Measurements from ENCODE around the gene CENPT. TPM values are rescaled to one million over a fixed set of nuclear protein-coding genes. Genes with fewer than 3 reads are reported as not detected.

CENPT gene
- 20.2 and 23.8 TPM in 2 replicates for total RNA-seq

DNA sequence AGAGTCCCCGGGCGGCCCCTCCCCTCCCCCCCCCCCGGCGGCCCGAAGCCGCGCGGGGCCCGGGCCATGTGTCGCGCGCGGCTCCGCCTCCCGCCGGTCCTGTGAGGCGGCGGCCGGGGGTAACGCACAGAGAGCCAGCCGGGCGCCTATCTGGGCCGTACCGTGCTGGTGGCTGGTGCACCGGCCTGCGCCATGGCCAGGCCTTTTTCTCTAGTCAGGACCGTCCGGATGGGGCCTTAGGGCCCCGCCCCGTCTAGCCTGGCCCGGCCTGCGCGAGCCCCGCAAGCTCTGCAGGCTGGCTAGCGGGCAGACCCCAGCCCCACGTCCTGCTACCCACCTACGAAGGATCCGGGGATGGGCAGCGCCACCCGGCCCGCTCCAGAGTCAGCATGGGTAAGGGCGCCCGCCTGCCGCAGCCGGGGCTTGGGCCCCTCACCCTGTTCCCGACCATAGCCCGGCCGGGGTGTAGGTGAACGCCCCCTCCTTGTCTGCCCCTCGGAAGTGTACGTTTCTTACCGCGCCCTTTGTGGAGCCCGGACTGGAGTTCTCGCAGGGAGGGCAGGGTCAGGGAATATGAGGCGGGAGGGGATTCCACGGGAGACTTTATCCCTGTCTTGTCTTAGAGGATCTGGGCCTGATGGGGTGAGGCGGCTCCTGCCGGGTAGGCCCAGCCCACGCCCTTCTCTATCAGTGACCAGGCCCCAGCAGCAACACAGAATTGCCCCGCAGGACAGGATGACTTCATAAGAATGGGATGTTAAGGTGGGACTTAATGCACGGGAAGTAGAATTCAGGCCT, at the start of gene CENPT:
CENPT (minus strand) TSS at position 630 of the 798 bp plus-strand sequence. CDS start 13,834 bp downstream, outside the sequence.

GRCh38 chr16:67892899-67893742, 45.6 kb upstream of the CENPT start, which contains the start of gene PSKH1:
Gene PSKH1 (plus strand): TSS chr16:67893254. CDS start chr16:67908750, 15,496 bp downstream.

DNA sequence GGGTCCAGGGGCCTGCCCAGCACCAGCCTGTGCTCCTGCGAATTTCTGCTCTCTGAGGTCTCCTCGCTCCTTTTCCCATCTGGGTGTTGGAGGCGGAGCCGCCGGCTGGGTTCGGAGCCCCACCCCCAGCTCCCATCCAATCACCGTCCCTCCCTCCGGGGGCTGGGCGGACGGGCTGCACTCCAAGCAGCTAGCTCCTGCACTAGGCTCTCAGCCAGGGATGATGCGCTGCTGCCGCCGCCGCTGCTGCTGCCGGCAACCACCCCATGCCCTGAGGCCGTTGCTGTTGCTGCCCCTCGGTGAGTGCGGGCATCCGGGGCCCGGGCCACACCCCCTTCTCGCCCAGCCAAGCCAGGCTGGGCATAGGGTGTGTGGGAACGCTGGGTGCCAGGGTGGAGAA, 37.2 kb upstream of the CENPT start, which contains the start of gene NRN1L:
NRN1L (plus strand) TSS at position 202 of the 400 bp plus-strand sequence; CDS start at position 221, 19 bp downstream.

DNA sequence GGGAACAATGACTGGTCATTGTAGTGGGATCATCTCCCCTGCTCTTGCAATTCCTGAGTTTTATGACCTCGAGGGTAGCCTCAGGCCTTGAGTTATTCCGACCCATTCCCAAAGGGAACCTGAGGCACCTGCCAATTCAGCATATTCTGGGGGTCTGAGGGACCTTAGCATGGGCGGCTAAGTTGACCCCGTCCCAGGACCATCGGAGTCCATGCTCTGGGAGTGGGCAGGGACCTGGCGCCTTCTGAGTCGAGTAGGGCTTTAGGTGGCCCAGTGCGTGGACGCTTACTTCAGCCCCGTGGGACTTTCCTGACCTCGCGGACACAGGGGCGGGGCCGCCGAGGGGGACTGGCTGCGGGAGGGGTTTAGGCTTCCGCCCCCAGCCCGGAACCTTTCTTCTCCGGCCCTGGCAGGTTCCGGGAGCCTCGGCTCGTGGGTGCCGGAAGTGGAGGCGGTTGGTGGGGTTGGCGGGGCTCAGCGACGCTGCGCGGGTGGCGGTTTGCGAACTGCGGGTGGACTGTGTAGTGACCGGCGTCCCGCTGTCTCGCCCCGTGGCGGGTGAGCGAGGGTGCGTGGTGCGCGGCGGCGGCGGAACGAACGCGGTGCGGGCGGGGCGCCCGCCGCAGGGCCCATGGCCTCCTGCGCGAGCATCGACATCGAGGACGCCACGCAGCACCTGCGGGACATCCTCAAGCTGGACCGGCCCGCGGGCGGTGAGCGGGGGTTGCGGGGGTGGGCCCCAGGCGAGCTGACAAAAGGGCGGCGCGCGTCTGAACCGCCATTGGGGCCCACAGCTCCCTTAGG, 25.3 kb upstream of the CENPT start, which contains the start of gene EDC4:
EDC4 (plus strand) TSS at position 422 of the 804 bp plus-strand sequence; CDS start at position 632, 210 bp downstream.

DNA sequence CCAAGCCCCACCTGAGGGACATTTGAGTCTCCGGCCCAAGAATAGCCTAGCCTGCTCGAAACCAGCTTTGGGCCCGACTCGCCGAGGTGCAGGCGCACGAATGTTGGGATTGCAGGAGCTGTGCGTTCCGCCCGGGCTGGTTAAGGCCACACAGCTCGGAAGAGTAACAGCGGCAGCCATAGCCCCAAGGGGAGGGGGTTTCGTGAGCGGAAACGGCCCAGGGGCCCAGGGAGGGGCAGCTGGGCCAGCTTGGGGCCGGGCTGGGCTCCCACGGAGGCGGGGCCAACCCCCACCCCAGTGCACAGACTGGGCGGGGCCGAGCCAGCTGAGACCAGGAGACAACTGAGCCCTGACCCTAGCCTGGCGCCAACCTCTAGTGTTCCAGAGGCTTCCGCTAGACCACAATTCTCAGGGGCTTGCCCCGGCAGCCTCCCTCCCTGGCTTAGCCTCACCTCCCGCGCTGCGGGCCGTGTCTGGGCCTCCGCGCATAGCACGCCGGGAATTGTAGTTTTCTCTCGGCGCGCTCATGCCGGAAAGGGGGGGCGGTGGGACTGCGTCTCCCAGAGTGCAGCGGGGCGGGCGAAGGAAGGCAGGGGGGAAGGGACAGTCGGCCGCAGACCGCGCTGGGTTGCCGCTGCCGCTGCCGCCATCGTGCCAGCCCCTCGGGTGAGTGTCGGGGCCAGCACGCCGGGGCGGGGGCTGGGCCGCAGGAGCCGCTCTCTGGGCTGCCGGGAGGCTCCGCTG, 1.0 kb downstream of the CENPT start, which contains the start of gene NUTF2:
NUTF2 (plus strand) TSS at position 614 of the 744 bp plus-strand sequence. CDS start 18,198 bp downstream, outside the sequence.

DNA sequence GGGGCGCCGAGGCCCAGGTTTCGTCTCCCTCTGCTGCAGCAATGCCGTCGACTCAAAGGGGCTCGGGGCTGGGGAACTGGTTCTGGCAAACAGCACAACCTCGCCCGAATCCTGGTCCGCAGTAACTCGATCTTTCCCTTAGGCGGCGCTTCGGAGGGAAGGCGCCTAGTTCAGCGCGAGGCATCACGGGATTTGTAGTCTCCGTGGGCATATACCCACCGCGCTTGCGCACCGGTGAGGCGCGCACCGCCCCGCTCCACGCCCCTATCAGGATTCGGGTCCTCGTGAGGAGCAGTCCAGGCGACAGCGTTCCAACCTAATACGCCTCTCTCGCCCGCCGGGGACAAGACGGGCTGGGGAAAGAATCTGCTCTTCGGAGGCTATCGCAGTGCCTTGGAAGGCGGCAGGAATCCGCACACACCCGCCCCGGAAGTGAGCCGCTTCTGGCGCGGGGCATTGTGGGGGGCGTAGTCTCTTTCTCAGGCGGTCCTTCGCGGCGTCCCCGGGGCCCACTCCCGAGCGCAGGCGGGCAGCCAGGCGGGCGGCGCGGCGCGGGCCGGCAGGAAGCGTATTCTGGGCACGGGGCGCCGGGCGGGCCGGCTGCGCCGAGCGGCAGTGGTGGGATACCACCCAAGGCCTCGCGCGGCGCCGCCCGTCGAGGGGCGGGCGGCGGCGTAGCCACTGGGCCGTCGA, 5.5 kb downstream of the CENPT start, which contains the start of gene THAP11:
THAP11 (plus strand) TSS at position 505 of the 693 bp plus-strand sequence. CDS start 235 bp downstream, outside the sequence.

GRCh38 chr16:67806428-67807147, 40.9 kb downstream of the CENPT start, which contains the start of the genes RANBP10 and TSNAXIP1:
Gene RANBP10 (minus strand): TSS chr16:67806560. CDS start chr16:67806536, 24 bp downstream.
Gene TSNAXIP1 (plus strand): TSS chr16:67806889. CDS start chr16:67807150, 261 bp downstream.

Other genes starting within 250 kb of the CENPT start
- gene CARMIL2, start 202.5 kb downstream of the CENPT start, total RNA-seq = 0.23 and 0.49 TPM in 2 replicates
- 38.0 and 42.5 TPM in 2 replicates for gene ACD, start 187.4 kb downstream of the CENPT start, total RNA-seq
- gene PARD6A, start 186.7 kb downstream of the CENPT start, total RNA-seq = 3.8 and 3.9 TPM in 2 replicates
- 14.0 and 20.3 TPM in 2 replicates for gene ENKD1, start 180.9 kb downstream of the CENPT start, total RNA-seq
- 1.5 and 2.3 TPM in 2 replicates for gene C16orf86, start 180.9 kb downstream of the CENPT start, total RNA-seq
- gene GFOD2, start 128.4 kb downstream of the CENPT start, total RNA-seq = 20.0 and 23.6 TPM in 2 replicates
- gene RANBP10, start 41.1 kb downstream of the CENPT start, total RNA-seq = 4.1 and 5.0 TPM in 2 replicates
- gene TSNAXIP1, start 40.8 kb downstream of the CENPT start, total RNA-seq = 0.07 and 0.09 TPM in 2 replicates
- gene THAP11, start 5.4 kb downstream of the CENPT start, total RNA-seq = 38.4 and 46.5 TPM in 2 replicates
- gene NUTF2, start 760 bp downstream of the CENPT start, total RNA-seq = 128 and 387 TPM in 2 replicates
- 46.6 and 50.2 TPM in 2 replicates for gene EDC4, start 25.4 kb upstream of the CENPT start, total RNA-seq
- gene NRN1L, start 37.2 kb upstream of the CENPT start, total RNA-seq = 0.60 TPM in 1 of 2 replicates, not detected in the other
- 6.4 and 10.9 TPM in 2 replicates for gene PSKH1, start 45.6 kb upstream of the CENPT start, total RNA-seq
- 1.5 TPM in 1 of 2 replicates, not detected in the other for gene CTRL, start 84.2 kb upstream of the CENPT start, total RNA-seq
- 18.6 and 25.6 TPM in 2 replicates for gene PSMB10, start 89.2 kb upstream of the CENPT start, total RNA-seq
- 3.4 and 7.1 TPM in 2 replicates for gene LCAT, start 96.4 kb upstream of the CENPT start, total RNA-seq
- 34.3 and 43.0 TPM in 2 replicates for gene SLC12A4, start 120.9 kb upstream of the CENPT start, total RNA-seq
- not detected in 2 replicates for gene DPEP3, start 132.8 kb upstream of the CENPT start, total RNA-seq
- gene DPEP2, start 151.8 kb upstream of the CENPT start, total RNA-seq = not detected in 2 replicates
- not detected in 2 replicates for gene DPEP2NB, start 168.2 kb upstream of the CENPT start, total RNA-seq
- gene DDX28, start 175.5 kb upstream of the CENPT start, total RNA-seq = 6.5 and 10.6 TPM in 2 replicates
- gene DUS2, start 175.6 kb upstream of the CENPT start, total RNA-seq = 30.4 and 35.0 TPM in 2 replicates
- 11.3 and 14.7 TPM in 2 replicates for gene NFATC3, start 237.7 kb upstream of the CENPT start, total RNA-seq

Data from airway epithelial cell (primary cell).